Central memory CD4-positive, alpha-beta T cell (primary cell): ENCODE data around the gene NETO1.

Experiments
- DNase-seq: peaks from one replicate; pipeline ENCODE4 v3.0.0; 2022

The NETO1 gene

DNA sequence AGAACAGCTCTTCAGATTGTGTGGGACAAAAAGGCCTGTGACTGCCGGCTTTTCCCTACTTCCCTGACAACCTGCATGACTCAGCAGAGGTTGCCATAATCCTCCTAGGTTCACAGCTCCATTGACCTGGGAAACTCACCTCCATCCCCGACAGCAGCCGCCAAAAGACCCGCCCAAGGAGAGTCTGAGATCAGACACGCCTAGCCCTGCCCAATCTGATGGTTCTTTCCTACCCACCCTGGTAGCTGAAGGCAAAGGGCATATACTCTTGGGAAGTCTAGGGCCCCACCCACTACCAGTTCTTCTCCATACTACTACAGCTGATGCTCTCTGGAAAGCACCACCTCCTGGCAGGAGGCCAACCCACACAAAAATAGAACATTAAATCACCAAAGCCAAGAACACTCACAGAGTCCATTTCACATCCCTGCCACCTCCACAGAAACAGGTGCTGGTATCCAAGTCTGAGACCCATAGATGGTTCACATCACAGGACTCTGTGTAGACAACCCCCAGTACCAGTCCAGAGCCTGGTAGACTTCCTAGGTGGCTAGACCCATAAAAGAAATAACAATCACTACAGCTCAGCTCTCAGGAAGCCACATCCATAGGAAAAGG lies 140.6 kb downstream of the NETO1 start:
- DNase-seq = no peak

DNA sequence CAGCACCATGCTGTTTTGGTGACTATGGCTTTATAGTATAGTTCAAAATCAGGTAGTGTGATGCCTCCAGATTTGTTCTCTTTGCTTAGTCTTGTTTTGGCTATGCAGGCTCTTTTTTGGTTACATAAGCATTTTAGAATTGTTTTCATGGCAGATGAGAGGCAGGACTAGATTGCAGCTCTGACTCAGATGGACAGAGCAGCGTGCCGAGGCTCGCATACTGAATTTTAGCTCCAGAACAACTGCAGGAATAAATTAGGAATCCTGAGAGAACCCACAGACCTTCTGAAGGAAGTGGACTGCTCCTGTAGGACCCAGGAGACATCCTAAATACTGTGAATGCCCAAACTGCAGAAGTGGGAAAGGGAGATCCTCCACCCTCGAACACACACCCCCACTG lies 141.6 kb downstream of the NETO1 start:
- no peak for DNase-seq

DNA sequence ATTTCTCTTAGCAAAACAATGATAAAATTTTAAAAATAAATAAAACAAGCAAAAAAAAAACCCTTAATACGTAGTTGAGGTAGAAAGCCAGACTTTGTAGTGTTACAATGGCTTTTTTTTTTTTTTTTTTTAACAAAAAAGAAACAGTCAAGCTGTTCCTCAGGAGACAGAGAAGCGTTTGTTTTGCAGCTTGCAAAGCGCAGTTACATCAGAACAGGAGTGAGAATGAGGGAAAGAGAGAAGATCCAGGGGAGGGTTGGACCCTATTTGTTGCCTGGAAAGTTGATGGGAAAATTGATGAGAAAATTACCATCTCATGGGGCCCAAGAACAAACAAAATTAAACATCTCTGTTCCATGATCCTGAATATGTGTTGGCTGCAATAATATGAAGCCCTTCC lies 146.5 kb downstream of the NETO1 start:
- no peak for DNase-seq

DNA sequence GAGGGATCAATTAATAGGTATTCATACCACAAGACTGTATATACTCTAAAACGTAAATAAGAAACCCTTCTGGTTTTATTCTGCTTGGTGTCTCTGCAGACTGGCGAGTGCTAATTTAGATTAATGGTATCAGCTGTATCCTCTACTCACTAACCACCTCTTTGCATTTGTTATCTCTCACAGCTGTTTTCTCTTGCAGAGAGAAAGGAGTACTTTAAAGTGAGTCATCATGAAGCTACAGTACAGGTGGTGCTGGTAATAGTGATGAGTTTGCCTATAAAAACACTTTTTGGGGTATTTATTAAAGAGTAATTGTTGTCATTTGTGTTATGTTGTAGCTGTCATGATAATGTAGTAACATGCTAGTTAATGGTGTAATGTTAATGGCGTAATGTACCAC lies 147.7 kb downstream of the NETO1 start:
- DNase-seq = no peak

DNA sequence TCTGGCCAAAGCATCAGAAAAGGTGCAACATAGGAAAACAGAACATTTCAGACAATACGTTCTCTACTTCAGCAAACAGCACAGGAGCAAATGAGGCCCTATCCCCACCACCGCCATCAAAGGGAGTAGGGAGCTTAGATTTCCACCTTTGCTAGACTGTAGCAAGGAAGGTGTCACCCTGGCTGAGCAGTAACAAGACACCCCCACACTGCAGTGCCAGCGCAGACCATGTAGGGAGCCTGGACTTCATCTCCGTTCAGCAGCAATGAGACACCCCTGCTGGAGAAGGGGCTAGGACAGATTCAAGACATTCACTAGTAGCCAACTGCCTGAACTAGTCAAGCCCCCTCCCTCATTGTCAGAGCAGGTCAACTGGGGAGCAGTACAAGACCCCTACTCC lies 163.6 kb downstream of the NETO1 start:
- no peak for DNase-seq

DNA sequence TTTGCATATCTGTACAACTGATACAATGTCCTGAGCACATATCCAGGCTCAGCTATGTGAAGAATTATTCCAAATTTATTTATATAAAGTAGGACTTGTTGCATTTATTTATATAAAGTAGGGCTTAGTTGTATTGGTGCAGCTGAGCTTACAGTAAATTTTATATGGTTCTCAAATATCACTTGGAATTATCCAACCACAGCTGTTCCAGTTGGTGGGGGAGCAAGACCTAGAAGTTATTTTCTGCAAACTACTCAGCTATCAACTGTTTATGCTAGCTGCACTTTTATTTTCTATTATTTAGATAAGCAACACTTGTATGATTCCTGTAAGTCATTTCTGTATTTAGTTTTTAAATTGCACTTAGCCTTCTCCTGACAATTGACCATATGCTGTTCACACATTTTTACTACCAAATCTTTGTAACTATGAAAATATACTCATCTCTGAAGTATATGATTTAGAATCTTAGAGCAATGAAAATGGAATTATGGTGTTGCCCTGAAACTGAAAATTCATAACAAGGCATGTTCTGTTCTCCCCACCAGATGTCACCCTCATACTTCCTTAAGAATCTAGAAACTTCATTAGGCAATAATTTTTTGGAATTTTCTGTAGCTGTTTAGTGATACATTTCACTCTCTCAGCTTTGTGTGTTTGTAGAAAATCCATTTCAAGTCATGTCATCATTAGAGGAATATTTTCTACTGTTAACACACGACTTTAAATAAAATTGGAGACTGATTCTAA lies 166.7 kb downstream of the NETO1 start:
- DNase-seq = no peak

DNA sequence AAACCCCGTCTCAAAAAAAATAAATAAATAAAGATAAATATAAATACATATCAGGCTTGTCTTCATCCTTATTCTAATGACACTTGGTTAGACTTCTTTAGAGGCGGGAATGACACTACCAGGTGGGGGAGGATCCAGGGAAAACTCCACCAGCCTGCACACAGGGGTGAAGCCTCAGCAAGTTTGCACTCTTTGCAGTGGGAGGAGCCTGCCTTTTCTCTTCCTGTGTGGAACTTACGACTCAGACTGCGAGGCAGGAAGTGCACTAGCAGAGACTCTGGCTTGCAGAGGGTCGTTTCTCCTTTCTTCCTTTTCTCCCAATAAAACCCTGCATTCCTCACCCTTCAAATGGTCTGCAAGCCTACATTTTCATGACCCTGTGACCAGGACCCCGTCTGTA lies 170.1 kb downstream of the NETO1 start:
- DNase-seq = no peak

DNA sequence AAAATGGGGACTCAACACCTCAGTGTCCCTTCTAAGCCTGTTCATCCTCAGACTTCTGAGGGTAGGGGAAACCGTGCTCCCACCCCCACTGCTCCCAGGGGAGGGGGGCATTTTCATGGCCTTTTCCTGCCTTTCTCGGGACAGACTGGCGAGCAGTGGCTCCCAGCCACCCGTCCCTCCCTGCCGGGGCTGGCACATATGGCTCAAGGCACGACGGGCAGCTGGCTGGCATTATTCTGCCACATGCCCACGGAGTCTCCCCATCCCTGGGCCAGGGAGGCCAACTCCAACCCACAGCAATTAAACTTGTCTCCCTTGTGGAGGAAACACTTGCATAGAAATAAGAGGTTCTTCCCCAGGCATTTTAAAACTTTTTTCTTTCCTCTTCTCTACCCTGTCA lies 175.2 kb downstream of the NETO1 start:
- DNase-seq = no peak
